Kidney (tissue), 14 donors: ENCODE measurements around the gene MYH14. TPM values are rescaled to one million over a fixed set of nuclear protein-coding genes. Genes with fewer than 3 reads are reported as not detected.

Source experiments
- DNase-seq, 5 donors: peaks; one replicate each; pipeline ENCODE4 v3.0.0-alpha.2; 2013 to 2020
- FAIRE-seq: peaks from 2 replicates; lab custom pipeline; 2012; peaks lifted over from hg19 to GRCh38; lab: Jason Lieb, UNC
- H3K27ac ChIP-seq, 2 donors: one replicate each; pipeline ENCODE4 v1.7.0; 2013; ENCODE audit warnings: low read depth in 2 of 2, low read length in 2 of 2, inconsistent platforms in 1 of 2
- H3K27me3 ChIP-seq: one replicate; pipeline ENCODE4 v1.7.1; 2013; ENCODE audit warnings: low read length, inconsistent platforms; ENCODE audit not compliant: control insufficient read depth, insufficient read depth
- H3K36me3 ChIP-seq, 3 donors: one replicate each; pipeline versions ENCODE4 v1.7.0 to v1.7.1; 2013; ENCODE audit warnings: low read length in 3 of 3, control low read depth in 1 of 3, inconsistent platforms in 1 of 3; ENCODE audit not compliant: insufficient read depth in 3 of 3, control insufficient read depth in 2 of 3
- H3K4me1 ChIP-seq, 3 donors: one replicate each; pipeline versions ENCODE4 v1.7.0 to v1.7.1; 2013; ENCODE audit warnings: low read length in 3 of 3, inconsistent platforms in 1 of 3, low read depth in 1 of 3; ENCODE audit not compliant: control insufficient read depth in 2 of 3, insufficient read depth in 2 of 3
- H3K4me3 ChIP-seq, 3 donors: one replicate each; pipeline versions ENCODE4 v1.7.0 to v1.8.1; 2013; ENCODE audit warnings: low read length in 3 of 3, control low read depth in 1 of 3, inconsistent platforms in 1 of 3
- H3K9ac ChIP-seq, 3 donors: one replicate each; pipeline versions ENCODE4 v1.7.0 to v1.7.1; 2013; ENCODE audit warnings: low read length in 3 of 3, control low read depth in 1 of 3, inconsistent platforms in 1 of 3
- H3K9me3 ChIP-seq, 3 donors: one replicate each; pipeline versions ENCODE4 v1.7.0 to v1.7.1; 2013; ENCODE audit warnings: low read length in 3 of 3, control low read depth in 1 of 3, inconsistent platforms in 1 of 3; ENCODE audit not compliant: control insufficient read depth in 2 of 3, insufficient read depth in 1 of 3
- intact Hi-C: fragments of 100-400 bp; cut with DNase I; formaldehyde crosslinking; loops from one replicate; pipeline ENCODE4 v1.11.1; 2022
- polyA plus RNA-seq: library from polyadenylated mRNA; stranded (reverse); fragments of 350-450 nt; fragmentation: Illumina TruSeq; extraction: RNeasy Lipid Tissue Mini Kit (QIAGEN cat#74804); gene quantifications from one replicate; pipeline ENCODE4 v1.2.3, GENCODE V29; 2014; ENCODE audit warnings: low read depth, low replicate concordance; ENCODE audit not compliant: insufficient read depth
- total RNA-seq: library from RNA; stranded (reverse); fragmentation: NEBNext Ultra II Directional; extraction: Animal tissue kit (Norgen Biotek cat#: 25700); gene quantifications from one replicate; pipeline ENCODE4 v1.2.1, GENCODE V29; 2021
- TF ChIP-seq, protein P1 (sequence below): IDR thresholded peaks from 3 replicates; pipeline ENCODE4 v1.5.1; 2012; ENCODE audit warnings: mild to moderate bottlenecking, moderate library complexity, borderline replicate concordance; ENCODE audit not compliant: insufficient read depth; ENCODE audit errors: extremely low read depth
- donor health status: control.
- donor health status: control.
- donor health status: control.
- donor health status: control.
- donor health status: control.
- donor health status: DM: yes; HTN: yes; CAD: no.
- donor health status: Normal renal cell carcinoma (clear cell type).

The MYH14 gene
- total and polyA plus RNA-seq, 2 donors from 2014 or later = 23.9 to 81.4 TPM

DNA sequence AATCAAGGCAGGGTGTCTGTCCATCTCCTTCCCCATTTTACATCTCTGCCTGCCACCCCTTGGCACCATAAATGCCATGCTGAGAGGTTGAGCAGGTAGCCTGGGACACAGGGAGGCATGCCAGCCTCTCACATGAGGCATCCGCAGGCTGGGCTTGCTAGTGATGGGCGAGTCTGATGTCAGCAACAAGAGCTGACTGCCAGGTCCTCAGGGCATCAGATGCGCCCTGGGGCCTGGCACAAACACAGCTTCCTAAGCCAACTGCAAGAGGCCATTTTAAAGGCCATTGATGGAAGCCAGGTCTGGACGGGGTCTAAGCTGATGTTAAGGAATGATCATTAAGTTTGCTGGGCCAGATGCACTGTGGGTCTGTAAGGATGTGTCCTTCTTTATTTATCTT is 34.6 kb downstream of the MYH14 start:
- no peak for FAIRE-seq
- H3K4me3 ChIP-seq = no peak overlapping the region
- no peak overlapping the region for H3K27ac ChIP-seq
- no peaks in the 10 kb centered on the region for H3K36me3 ChIP-seq
- intact Hi-C loops = no loop called here
- H3K9me3 ChIP-seq = no peaks in the 10 kb centered on the region
- no peak overlapping the region for H3K9ac ChIP-seq
- H3K27me3 ChIP-seq = no peaks in the 10 kb centered on the region
- H3K4me1 ChIP-seq = no peaks in the 10 kb centered on the region
- DNase-seq = no peak
- TF ChIP-seq, protein P1, sequence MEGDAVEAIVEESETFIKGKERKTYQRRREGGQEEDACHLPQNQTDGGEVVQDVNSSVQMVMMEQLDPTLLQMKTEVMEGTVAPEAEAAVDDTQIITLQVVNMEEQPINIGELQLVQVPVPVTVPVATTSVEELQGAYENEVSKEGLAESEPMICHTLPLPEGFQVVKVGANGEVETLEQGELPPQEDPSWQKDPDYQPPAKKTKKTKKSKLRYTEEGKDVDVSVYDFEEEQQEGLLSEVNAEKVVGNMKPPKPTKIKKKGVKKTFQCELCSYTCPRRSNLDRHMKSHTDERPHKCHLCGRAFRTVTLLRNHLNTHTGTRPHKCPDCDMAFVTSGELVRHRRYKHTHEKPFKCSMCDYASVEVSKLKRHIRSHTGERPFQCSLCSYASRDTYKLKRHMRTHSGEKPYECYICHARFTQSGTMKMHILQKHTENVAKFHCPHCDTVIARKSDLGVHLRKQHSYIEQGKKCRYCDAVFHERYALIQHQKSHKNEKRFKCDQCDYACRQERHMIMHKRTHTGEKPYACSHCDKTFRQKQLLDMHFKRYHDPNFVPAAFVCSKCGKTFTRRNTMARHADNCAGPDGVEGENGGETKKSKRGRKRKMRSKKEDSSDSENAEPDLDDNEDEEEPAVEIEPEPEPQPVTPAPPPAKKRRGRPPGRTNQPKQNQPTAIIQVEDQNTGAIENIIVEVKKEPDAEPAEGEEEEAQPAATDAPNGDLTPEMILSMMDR = no peak

DNA sequence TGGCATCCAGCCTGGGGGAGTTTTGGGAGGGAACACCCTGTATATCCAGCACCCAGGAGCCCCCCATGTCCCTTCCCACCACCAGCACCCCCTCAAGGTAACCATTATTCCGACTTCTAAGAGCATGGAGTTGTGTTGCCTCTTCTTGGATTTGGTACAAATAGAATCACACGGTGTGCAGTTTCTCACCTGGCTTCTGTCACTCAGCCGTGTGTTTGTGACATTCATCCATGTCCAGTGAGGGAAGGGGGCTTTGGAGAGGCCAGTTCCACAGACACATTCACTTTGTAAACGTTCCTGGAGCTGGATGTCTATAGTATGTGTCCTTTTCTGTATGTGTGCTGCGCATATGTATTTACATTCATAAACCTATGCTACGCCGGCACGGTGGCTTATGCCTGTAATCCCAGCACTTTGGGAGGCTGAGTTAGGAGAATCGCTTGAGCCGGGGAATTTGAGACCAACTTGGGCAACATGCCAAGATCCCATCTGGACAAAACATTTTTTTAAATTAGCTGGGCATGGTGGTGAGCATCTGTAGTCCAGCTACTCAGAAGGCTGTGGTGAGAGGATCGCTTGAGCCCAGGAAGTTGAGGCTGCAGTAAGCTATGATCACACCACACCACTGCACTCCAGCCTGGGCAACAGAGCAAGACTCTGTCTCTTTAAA is 36.6 kb downstream of the MYH14 start:
- no peak overlapping the region for H3K9ac ChIP-seq
- no peak for FAIRE-seq
- no peak overlapping the region for H3K27ac ChIP-seq
- H3K27me3 ChIP-seq = no peaks in the 10 kb centered on the region
- H3K4me3 ChIP-seq = no peak overlapping the region
- TF ChIP-seq, protein P1 = no peak
- DNase-seq = no peak
- H3K9me3 ChIP-seq = no peaks in the 10 kb centered on the region
- no peaks in the 10 kb centered on the region for H3K36me3 ChIP-seq
- intact Hi-C loops = no loop called here
- H3K4me1 ChIP-seq = no peaks in the 10 kb centered on the region

DNA sequence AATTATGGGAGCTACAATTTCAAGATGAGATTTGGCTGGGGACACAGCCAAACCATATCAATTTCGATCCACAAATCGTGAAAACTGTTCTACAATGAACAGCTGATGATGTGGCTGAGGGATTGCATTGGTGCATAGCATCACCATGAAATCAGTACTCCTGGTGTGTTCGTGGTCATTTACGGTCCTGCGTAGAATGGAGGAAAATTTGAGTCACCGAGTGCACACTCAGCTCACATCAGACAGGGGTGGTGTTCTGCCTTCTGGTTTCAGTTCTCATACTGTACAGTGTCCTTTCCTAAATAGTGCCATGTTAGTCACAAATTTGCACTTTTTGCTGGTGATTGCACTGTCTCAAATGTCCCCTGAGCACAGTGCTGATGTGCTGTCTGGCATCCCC is 39.2 kb downstream of the MYH14 start:
- H3K4me3 ChIP-seq = no peak overlapping the region
- no peaks in the 10 kb centered on the region for H3K36me3 ChIP-seq
- no peak overlapping the region for H3K9ac ChIP-seq
- DNase-seq (no peak), FAIRE-seq (no peak)
- no peaks in the 10 kb centered on the region for H3K9me3 ChIP-seq
- no peak overlapping the region for H3K27ac ChIP-seq
- no peaks in the 10 kb centered on the region for H3K4me1 ChIP-seq
- no peaks in the 10 kb centered on the region for H3K27me3 ChIP-seq
- intact Hi-C loops = no loop called here
- TF ChIP-seq, protein P1 = no peak

DNA sequence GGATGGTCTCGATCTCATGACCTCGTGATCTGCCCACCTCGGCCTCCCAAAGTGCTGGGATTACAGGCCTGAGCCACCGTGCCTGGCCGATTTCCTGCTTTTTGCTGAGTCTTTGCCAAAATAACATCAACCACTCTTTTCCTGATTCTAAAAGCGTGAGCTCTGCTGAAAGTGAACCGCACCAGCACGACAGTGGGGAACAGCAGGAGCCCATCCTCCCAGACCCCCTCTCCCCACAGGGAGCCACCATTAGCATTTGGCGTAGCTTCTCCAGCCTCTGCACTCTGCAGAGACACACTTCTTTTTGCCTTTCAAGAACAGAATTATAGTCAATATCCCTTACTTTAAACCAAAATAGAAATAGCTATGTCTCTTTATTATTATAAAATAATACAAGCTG is 41.3 kb downstream of the MYH14 start:
- TF ChIP-seq, protein P1 = no peak
- no peak overlapping the region for H3K9ac ChIP-seq
- no peak for FAIRE-seq
- no peaks in the 10 kb centered on the region for H3K27me3 ChIP-seq
- H3K4me3 ChIP-seq = no peak overlapping the region
- intact Hi-C loops = no loop called here
- no peaks in the 10 kb centered on the region for H3K9me3 ChIP-seq
- H3K27ac ChIP-seq = no peak overlapping the region
- no peaks in the 10 kb centered on the region for H3K4me1 ChIP-seq
- H3K36me3 ChIP-seq = no peaks in the 10 kb centered on the region
- DNase-seq = no peak
